Activated T-helper 1 cell treated with anti-CD3 and anti-CD28 coated beads, Interleukin-2, amount 50 U/mL, for 16 hours (primary cell): ENCODE data around the gene CACNA2D1.
"Not testable (repeated sequence)": the region's sequence is repeated elsewhere in the genome, so short reads cannot be mapped to it uniquely, and the experiment has no call there.

Experiments used
- DNase-seq, 2 donors: peaks; one replicate each; pipeline ENCODE4 v3.0.0-alpha.2; 2020; ENCODE audit warnings: low read depth in 1 of 2, low spot score in 1 of 2

CACNA2D1 gene

GRCh38 chr7:82393840-82394220 lies 49.7 kb downstream of the CACNA2D1 start:
- DNase-seq: no peak

GRCh38 chr7:82393076-82393839 lies 50.3 kb downstream of the CACNA2D1 start:
- no peak for DNase-seq

GRCh38 chr7:82390936-82391335 lies 52.6 kb downstream of the CACNA2D1 start:
- no peak for DNase-seq

- no peak for DNase-seq
Observed at GRCh38 chr7:82389876-82390275, 53.7 kb downstream of the CACNA2D1 start.

GRCh38 chr7:82388138-82388537 lies 55.4 kb downstream of the CACNA2D1 start:
- DNase-seq: no peak

GRCh38 chr7:82386571-82386970 lies 57.0 kb downstream of the CACNA2D1 start:
- DNase-seq: not testable (repeated sequence)

- no peak for DNase-seq
Observed at GRCh38 chr7:82384779-82385178, 58.8 kb downstream of the CACNA2D1 start.

GRCh38 chr7:82384051-82384464 lies 59.5 kb downstream of the CACNA2D1 start:
- no peak for DNase-seq

GRCh38 chr7:82382276-82382675 lies 61.3 kb downstream of the CACNA2D1 start:
- no peak for DNase-seq

GRCh38 chr7:82376739-82377138 lies 66.8 kb downstream of the CACNA2D1 start:
- no peak for DNase-seq

GRCh38 chr7:82375713-82376112 lies 67.9 kb downstream of the CACNA2D1 start:
- no peak for DNase-seq

- DNase-seq: no peak
Observed at GRCh38 chr7:82375129-82375528, 68.4 kb downstream of the CACNA2D1 start.

- DNase-seq: no peak
Observed at GRCh38 chr7:82373926-82374635, 69.5 kb downstream of the CACNA2D1 start.

- DNase-seq: no peak
Observed at GRCh38 chr7:82364671-82365070, 78.9 kb downstream of the CACNA2D1 start.

GRCh38 chr7:82364048-82364447 lies 79.5 kb downstream of the CACNA2D1 start:
- DNase-seq: no peak

GRCh38 chr7:82362129-82362706 lies 81.4 kb downstream of the CACNA2D1 start:
- no peak for DNase-seq

GRCh38 chr7:82360591-82361368 lies 82.8 kb downstream of the CACNA2D1 start:
- DNase-seq: no peak

- DNase-seq: no peak
Observed at GRCh38 chr7:82359426-82359825, 84.2 kb downstream of the CACNA2D1 start.

- DNase-seq: no peak
Observed at GRCh38 chr7:82358923-82359322, 84.7 kb downstream of the CACNA2D1 start.

GRCh38 chr7:82358009-82358578 lies 85.5 kb downstream of the CACNA2D1 start:
- no peak for DNase-seq

GRCh38 chr7:82348251-82348650 lies 95.3 kb downstream of the CACNA2D1 start:
- DNase-seq: no peak
